RCC 7860 (cell line): Measurements from ENCODE around the gene GAK.

Source experiments
- DNase-seq: peaks from one replicate; pipeline ENCODE4 v3.0.0-alpha.2; 2015; ENCODE audit warnings: low spot score
- FAIRE-seq: peaks from 2 replicates; lab custom pipeline; 2012; peaks lifted over from hg19 to GRCh38; lab: Jason Lieb, UNC

The GAK gene

GRCh38 chr4:833731-834367 is 98.3 kb downstream of the GAK start:
- DNase-seq (no peak), FAIRE-seq (no peak)

- DNase-seq (no peak), FAIRE-seq (no peak)
Measured at GRCh38 chr4:833156-833555, 99.0 kb downstream of the GAK start.

DNA sequence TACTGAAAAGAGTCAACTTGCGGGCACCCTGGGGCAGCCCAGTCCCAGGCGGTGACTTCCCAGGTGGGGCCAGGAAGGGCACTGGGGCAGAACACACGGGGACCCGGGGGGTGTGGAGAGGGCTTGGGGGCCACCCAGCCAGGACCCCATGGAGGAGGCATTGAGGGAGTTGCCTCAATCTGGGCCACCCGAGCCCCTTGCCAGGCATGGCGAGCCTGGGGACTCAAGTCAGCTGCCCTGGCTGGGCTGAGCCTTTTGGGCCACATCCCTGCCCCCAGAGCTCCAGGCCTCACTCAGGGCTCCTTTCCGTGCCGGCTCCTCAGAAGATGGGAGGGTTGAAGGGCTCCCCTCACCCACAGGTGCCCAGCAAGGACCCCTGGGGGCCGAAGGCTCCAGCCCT is 99.6 kb downstream of the GAK start:
- DNase-seq = no peak

DNA sequence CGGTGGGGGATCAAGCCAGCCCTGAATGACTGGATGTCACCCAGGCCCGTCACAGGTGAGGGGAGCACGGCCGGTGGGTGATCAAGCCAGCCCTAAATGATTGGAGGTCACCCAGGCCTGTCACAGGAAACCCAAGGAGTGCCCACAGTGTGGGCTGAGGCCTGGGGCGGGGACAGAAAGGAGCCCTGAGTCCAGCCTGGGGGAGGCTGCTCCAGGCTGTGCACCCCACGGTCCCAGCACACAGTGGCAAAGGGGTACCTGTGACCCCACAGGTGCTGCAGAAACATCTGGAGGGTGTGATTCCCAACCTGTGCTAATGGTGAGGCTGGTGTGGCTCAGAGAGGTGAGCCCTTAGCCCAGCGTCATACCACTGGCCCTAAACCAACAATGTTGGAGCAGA is 100.0 kb downstream of the GAK start:
- DNase-seq (no peak), FAIRE-seq (no peak)

More for the DNA sequence above, 99.6 kb downstream of the GAK start:
- FAIRE-seq = no peak

GRCh38 chr4:831483-831805 is 100.7 kb downstream of the GAK start:
- no peak for DNase-seq
- no peak for FAIRE-seq

- DNase-seq (no peak), FAIRE-seq (no peak)
Measured at GRCh38 chr4:830601-831482, 101.3 kb downstream of the GAK start.

DNA sequence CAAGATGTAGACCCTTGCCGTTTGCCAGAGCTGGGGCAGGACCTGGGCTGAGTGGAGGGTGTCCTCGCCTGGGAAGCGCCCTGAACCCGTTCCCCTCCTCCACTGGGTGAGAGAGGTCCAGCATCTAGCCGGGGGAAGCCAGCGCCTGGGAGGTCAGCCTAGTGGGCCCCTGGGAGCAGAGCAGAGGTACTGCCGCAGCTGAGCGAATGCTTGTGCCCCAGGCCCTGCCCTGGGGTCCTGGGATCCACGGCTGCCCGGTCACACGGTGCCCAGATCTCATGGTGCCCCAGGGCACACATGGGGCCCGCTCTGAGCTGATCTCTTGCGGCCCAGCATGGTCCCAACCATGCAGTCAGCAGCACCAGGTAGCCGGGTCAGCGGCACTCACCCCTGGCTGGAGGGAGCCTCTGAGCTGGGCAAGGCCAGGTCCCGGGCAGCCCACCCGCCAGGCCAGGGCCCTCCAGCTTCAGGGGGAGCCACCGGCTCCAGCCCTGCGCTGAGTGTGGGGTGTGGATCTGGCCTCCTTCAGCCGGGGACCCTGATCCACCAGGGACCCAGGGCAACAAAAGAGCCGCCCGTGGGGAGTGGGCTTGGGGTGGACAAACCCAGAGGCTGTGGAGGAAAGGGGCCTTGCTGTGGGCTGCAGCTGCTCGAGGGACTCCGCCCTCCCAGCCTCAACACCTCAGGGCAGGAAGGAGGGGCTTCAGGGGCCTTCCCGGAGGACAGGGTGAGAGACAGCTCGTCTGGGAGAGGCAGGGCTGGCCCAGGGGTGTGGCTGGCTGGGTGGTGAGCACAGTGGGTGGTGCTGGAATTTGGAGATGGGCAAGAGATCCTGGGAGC is 102.1 kb downstream of the GAK start:
- no peak for FAIRE-seq
- DNase-seq = no peak

DNA sequence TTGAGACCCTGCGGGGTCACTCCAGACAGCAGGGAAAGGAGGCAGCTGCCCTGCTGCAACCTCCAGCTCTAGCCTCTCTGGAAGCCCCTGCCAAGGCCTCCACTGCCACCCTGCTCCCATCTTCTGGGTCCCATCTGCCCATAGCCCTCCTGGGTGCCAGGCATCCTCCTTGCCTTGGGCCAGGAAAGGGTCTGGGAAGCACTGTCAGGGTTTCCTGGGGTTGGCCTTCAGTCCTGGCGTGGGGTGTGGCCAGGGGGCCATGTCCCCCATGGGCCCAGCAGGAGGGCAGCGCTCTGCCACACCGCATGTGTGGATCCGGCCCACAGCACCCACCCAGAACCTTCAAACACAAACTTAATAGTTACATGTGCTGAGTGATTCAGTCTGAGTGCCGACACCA is 102.8 kb downstream of the GAK start:
- FAIRE-seq (no peak), DNase-seq (no peak)

DNA sequence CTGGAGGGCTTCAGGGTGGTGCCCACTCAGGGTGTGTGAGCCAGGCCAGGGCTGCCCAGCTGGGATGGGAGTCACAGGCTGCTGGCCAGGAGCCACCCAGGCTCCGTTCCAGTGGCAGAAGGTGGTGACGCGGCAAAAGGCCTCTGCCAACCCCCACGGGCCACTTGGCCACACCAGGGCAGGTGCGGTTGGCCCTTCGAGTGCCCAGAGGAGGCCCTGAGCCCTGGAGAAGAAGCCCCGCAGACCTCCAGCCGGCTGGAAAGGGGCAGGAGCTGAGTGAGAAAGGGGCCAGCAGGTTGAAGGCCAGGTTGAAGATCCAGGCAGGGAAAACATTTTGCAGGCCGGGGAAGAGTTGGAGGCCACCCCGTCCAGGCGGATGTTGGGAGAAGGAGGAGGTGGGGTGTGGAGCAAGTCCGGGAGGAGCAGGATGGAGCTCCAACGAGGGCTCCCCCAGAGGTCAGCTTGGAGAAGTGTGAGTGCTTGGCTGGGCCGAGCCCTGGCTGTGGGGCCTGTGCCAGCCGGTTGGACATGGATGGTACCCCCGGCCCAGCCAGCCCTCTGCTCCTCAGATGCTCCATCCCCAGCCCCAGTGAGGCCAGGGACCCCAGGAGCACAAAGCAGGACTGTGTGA is 103.4 kb downstream of the GAK start:
- FAIRE-seq (no peak), DNase-seq (no peak)

DNA sequence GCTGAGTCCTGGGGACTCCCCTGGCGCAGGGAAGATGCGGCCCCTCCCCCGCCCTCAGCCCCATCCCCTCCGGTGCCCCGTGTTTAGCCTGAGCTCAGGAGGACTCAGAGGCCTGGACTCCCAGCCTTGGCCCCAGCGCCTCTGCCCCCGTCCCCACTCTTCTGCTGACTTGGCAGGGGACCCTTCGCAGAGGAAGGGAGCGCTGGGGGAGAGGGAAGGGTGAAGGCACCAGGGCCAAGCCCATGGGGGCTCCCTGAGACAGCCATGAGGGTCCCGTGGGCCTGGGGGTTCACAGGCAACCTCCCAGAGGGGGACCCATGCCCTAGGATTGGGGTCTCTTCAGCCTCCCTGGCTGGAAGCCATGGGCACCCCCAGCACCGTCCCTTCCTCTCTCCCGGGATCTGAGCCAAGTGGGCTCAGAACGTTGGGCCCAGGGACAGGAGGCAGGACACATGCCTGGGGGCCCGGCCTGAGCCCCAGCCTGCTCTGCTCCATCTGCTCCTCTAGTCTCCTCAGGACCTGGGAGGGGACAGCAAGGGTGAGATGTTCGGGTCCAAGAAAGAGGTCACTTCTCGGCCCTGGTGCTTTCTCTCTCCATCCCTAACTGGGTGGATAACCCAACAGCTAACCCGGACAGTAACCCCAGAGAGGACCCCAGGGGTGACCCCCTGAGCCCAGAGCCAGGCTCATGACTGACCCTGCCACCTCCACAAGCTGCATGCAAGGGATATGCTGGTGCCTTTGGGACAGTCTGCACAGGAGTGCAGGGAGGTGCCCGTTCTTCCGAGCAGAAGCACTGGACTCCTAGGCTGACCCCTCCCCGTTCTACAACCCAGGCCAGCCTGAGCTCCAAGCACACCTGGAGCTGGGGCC is 104.7 kb downstream of the GAK start:
- DNase-seq (no peak), FAIRE-seq (no peak)

DNA sequence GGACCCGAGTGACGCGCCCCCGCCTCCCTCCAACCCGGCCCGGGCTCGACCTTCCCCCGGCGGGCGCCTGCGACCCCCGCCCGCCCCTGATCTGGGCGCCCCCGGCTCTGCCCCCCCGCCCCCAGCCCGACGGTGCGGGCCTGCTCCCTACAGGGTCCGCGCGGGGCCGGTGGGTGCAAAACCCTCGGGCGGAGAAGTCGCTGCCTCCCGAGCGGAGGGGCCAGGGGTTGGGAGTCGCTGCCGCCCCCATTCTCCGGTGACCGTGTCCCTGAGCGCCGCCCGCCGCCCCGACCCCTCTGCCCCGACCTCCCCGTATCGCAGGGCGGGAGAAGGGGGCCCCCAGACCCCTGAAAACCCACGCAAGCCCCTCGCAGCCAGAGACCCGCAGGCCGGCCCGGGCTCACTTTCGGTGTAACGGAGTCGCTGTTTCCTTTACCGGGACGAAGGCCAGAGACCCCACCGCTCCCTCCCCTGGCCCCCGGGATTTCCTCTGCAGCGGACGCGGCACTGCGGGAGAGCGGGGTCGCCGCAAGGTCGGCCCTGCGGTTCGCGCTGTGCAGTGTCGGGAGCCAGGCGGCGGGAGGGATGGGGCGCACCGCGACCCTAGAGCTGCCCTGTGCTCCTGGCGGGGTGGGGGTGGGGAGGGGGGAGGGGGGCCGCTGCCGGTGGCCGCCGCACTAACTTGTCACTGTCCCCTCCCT is 105.5 kb downstream of the GAK start:
- DNase-seq = no peak

DNA sequence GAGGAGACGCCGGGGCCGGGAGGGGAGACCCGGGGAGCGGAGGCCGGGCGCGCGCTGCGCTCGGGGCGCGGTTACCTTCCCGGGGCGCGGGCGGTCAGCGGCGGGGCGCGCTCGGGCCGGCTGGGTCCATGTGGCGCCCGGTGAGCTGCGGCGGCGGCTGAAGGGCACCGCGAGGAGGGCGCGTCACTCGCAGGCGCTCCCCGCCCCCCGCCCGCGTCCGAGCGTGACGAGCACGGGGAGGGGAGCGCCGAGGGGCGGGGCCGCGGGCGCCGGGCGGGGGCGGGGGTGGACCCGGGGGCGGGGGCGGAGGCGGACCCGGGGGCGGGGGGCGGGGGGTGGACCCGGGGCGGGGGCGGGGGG is 106.2 kb downstream of the GAK start, which contains the start of gene CPLX1:
Gene CPLX1 (minus strand): TSS at position 159 of the 360 bp plus-strand sequence. CDS start 1,607 bp downstream, outside the sequence.
- FAIRE-seq (no peak), DNase-seq (no peak)

More for the DNA sequence above, 105.5 kb downstream of the GAK start:
- FAIRE-seq = no peak

GRCh38 chr4:825063-825970 is 106.8 kb downstream of the GAK start:
- FAIRE-seq = no peak
- DNase-seq = no peak

- FAIRE-seq (no peak), DNase-seq (no peak)
Measured at GRCh38 chr4:824461-825062, 107.6 kb downstream of the GAK start.

DNA sequence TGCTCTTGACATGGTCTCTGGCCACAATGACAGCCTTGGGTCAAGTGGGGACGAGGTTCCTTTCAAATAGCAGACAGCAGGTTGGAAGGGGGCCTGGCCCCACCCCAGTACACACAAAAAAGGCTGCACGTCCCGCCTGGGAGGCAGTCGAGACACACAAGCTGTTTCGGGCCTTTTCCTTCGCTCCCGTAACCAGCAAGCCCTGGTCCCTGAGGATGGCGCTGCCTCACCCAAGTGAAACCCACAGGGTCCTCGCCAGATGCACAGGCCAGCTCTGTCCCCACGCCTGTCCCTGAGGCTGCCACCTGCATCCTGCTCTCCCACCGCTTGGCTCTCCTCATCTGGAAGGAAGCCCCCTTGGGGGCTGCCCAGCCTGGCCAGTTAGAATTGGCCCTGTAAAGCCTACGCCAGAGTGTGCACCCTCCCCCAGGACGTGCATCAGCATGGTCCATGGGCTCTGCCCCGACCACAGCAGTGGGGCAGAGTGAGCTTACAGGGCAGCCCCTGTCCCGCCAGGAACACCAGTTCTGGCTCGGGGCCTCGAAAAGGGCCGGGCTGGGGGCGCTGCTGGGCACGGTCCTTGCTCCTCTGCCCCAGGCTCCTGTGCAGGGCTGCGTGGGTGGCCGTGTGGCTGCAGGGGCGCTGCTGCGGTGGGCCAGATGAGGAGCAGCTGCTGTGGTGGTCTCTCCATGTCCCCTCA is 108.2 kb downstream of the GAK start:
- FAIRE-seq (no peak), DNase-seq (no peak)

- no peak for FAIRE-seq
Measured at GRCh38 chr4:823176-823760, 108.8 kb downstream of the GAK start.

More at GRCh38 chr4:823176-823760, 108.8 kb downstream of the GAK start:
- DNase-seq = no peak
